ENCODE measurements around the gene SPATA16.

The SPATA16 gene

DNA sequence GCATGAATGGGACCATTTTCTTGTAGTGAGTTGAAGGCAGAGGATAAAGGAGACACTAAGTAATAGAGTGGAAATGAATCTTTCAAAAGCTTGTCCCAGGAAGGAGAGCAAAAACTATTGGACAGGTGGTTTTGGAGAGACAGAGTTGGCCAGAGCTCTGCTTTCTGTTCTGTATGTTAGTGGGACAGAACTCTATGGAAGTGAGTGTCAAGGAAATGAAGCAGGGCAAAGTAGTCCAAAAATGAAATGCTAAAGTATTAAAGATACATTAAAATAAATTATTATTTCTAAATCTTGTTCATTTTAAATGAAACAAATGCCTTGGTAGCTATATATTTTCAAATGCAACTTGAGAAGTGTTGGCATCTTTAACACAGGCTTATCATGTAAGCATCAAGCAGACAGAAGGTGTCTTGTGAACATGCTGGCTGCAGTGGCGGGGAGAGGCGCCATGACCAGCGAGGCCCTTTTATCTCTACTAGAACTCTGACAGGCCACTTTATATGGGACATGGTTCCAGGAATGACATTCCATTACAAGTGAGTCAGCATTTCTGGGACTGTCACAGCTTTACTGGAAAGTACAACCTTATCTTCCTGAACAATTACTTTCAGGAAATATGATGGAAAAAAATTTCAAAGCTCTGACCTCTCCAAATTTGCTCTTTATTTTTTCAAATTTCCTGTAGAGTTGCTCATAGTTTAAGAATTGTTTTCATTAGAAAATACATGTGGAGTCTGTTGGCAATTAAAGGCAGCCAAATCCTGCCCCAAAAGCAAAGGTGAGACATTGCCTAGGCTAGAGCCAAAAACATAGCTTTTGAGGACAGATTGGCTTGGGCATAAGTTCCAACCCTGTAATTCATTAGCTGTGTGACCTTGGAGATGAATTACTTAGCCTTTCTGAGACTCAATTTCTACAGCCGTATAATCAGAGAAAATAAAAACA, 284.0 kb downstream of the SPATA16 start:
- in situ Hi-C loops (cut with HindIII; ENCODE audit: low sequenced_read_pairs), result no loop called here
- peak; percentile 23 for DNase-seq (ENCODE audit: low read depth, low spot score)
- TF ChIP-seq, protein P1, sequence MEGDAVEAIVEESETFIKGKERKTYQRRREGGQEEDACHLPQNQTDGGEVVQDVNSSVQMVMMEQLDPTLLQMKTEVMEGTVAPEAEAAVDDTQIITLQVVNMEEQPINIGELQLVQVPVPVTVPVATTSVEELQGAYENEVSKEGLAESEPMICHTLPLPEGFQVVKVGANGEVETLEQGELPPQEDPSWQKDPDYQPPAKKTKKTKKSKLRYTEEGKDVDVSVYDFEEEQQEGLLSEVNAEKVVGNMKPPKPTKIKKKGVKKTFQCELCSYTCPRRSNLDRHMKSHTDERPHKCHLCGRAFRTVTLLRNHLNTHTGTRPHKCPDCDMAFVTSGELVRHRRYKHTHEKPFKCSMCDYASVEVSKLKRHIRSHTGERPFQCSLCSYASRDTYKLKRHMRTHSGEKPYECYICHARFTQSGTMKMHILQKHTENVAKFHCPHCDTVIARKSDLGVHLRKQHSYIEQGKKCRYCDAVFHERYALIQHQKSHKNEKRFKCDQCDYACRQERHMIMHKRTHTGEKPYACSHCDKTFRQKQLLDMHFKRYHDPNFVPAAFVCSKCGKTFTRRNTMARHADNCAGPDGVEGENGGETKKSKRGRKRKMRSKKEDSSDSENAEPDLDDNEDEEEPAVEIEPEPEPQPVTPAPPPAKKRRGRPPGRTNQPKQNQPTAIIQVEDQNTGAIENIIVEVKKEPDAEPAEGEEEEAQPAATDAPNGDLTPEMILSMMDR (IDR thresholded peaks at IDR 0.05; ENCODE audit: low read depth, low read length), result no peak
- H3K4me3 ChIP-seq (ENCODE audit: low read depth, low read length), result no peak overlapping the region

DNA sequence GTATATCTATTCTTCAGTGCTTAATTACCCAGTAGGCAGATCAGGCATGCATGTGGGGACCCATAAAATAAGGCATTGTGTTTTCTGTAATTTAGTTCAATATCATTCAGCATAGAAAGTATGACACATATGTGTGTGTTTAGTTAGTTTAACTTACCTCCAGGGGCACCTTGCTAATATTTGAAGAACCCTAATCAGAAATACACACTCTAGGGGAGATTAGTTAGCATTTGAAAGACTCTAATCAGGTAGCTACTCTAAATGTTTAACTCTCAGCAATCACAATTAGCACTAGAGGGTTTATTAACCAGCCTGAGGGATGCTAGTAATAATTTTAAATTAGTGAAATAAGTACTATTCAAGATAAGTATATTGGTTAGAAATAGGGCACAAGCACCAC, 286.0 kb downstream of the SPATA16 start:
- TF ChIP-seq, protein P1 (IDR thresholded peaks at IDR 0.05; ENCODE audit: low read depth, low read length), result no peak
- H3K4me3 ChIP-seq (ENCODE audit: low read depth, low read length), result no peak overlapping the region
- in situ Hi-C loops (cut with HindIII; ENCODE audit: low sequenced_read_pairs), result no loop called here
- DNase-seq (ENCODE audit: low read depth, low spot score), result no peak

DNA sequence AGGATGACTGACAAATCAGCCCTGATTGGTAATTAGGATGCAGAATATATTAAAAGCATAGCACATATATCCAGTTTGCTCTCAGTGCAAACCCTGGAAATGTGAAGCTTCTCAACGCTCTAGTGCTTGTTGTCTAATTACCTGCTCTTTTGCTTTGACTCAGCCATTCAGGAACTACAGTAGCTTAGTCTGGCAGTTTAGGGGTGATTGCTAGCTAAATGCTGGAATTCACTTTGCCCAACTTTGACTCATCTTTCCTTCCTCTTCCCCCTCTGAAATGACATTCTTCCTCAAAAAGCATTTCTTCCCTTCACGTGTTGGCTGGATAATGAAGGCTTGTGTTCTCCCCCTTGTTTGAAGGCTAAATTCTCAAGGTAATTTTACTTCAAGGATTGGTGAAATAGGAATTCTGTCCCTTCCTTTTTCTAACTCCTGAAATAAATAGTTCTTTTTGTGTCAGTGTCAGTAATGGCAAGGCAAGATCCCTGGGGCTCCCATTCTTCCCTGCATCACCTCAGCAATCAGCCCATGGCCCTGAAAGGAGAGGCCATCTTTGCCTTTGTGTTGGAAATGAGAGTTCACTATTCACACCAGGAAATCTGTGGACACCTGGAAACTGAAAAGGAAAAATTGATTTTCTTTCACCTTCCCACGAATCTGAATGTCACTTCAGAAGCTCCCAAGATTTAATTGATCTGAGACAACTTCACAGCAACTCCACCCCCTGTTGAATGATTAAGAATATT, 286.9 kb downstream of the SPATA16 start:
- no peak for DNase-seq (ENCODE audit: low read depth, low spot score)
- in situ Hi-C loops (cut with HindIII; ENCODE audit: low sequenced_read_pairs), result no loop called here
- H3K4me3 ChIP-seq (ENCODE audit: low read depth, low read length), result no peak overlapping the region
- TF ChIP-seq, protein P1 (IDR thresholded peaks at IDR 0.05; ENCODE audit: low read depth, low read length), result no peak

DNA sequence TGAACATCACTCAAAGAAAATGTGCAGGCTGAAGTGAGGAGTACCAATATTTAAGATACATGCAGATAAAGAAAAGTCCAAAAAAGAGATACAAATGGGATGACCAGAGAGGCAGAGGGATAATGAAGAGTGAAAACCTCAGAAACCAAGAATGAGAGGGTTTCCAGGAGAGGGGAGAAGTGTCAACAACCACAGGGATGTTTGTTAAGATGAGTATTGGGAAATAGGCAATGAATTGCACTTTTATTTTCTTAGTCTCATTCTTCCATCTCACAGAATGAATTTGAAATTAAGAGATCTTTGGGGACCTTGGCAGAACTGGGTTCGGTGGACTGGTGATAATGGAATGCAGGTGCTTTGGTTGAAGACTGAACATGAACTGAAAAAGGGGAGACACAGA, 288.0 kb downstream of the SPATA16 start:
- no peak for DNase-seq (ENCODE audit: low read depth, low spot score)
- in situ Hi-C loops (cut with HindIII; ENCODE audit: low sequenced_read_pairs), result no loop called here
- TF ChIP-seq, protein P1 (IDR thresholded peaks at IDR 0.05; ENCODE audit: low read depth, low read length), result no peak
- H3K4me3 ChIP-seq (ENCODE audit: low read depth, low read length), result no peak overlapping the region

DNA sequence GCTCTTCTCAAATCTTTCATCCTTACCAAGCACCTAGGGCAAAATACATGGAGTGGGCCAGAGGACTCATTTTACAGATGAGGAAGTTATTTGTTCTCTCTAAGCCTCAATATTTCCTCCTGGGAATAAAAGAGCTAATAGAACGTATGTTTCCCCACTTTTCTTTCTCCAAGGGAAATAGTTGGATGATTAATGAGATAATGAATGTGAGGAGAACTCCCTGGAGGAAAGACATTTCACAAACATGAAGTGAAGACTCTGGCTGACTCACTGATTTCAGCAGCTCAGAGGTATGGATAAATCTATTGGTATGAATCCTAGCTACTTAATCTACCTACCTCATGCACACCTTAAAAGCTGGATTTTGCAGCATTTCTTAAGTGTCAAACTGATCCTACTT, 292.1 kb downstream of the SPATA16 start:
- no peak overlapping the region for H3K4me3 ChIP-seq (ENCODE audit: low read depth, low read length)
- TF ChIP-seq, protein P1 (IDR thresholded peaks at IDR 0.05; ENCODE audit: low read depth, low read length), result no peak
- peak; percentile 53 for DNase-seq (ENCODE audit: low read depth, low spot score)
- in situ Hi-C loops (cut with HindIII; ENCODE audit: low sequenced_read_pairs), result no loop called here

DNA sequence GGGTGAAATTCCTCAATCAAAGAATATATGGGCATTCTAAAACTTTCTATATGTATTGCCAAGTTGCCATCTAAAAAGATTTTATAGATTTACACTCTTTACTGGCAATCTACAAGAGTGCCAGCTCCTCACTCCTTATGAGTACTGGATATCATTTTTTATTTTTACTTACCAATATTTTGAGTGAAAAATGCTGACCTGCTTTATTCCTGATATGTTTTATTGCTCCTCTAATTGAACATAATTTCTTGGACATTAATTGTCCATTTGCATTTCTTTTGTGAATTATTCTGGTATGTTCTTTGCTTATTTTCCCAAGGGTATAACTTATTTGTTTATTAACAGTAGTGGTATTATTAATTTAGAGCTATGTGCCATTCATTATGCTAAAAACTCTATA, 293.7 kb downstream of the SPATA16 start:
- no peak overlapping the region for H3K4me3 ChIP-seq (ENCODE audit: low read depth, low read length)
- DNase-seq (ENCODE audit: low read depth, low spot score), result no peak
- TF ChIP-seq, protein P1 (IDR thresholded peaks at IDR 0.05; ENCODE audit: low read depth, low read length), result no peak
- in situ Hi-C loops (cut with HindIII; ENCODE audit: low sequenced_read_pairs), result no loop called here

Measured in astrocyte of the spinal cord (primary cell).